ENCODE results near the gene HADHA.

Gene HADHA

GRCh38 chr2:26195040-26195984, 49.1 kb downstream of the HADHA start:
- DNase-seq (ENCODE audit: low read depth in 4 of 4, low spot score in 1 of 4) = no peak

- no peak for DNase-seq (ENCODE audit: low read depth in 4 of 4, low spot score in 1 of 4)
Measured at GRCh38 chr2:26193578-26194231, 50.7 kb downstream of the HADHA start.

- DNase-seq (ENCODE audit: low read depth in 4 of 4, low spot score in 1 of 4) = no peak
Measured at GRCh38 chr2:26191316-26192159, 52.9 kb downstream of the HADHA start.

GRCh38 chr2:26190369-26190768, 54.1 kb downstream of the HADHA start:
- no peak for DNase-seq (ENCODE audit: low read depth in 4 of 4, low spot score in 1 of 4)

- no peak for DNase-seq (ENCODE audit: low read depth in 4 of 4, low spot score in 1 of 4)
Measured at GRCh38 chr2:26189751-26190150, 54.7 kb downstream of the HADHA start.

GRCh38 chr2:26189123-26189522, 55.3 kb downstream of the HADHA start:
- no peak for DNase-seq (ENCODE audit: low read depth in 4 of 4, low spot score in 1 of 4)

GRCh38 chr2:26187537-26188104, 56.8 kb downstream of the HADHA start:
- no peak for DNase-seq (ENCODE audit: low read depth in 4 of 4, low spot score in 1 of 4)

GRCh38 chr2:26187114-26187513, 57.3 kb downstream of the HADHA start:
- no peak for DNase-seq (ENCODE audit: low read depth in 4 of 4, low spot score in 1 of 4)

- no peak for DNase-seq (ENCODE audit: low read depth in 4 of 4, low spot score in 1 of 4)
Measured at GRCh38 chr2:26185954-26186770, 58.3 kb downstream of the HADHA start.

- no peak for DNase-seq (ENCODE audit: low read depth in 4 of 4, low spot score in 1 of 4)
Measured at GRCh38 chr2:26185304-26185928, 59.0 kb downstream of the HADHA start.

GRCh38 chr2:26184555-26185303, 59.7 kb downstream of the HADHA start:
- peak; percentile 56 to 70 (median 66) for DNase-seq (ENCODE audit: low read depth in 4 of 4, low spot score in 1 of 4)

- no peak for DNase-seq (ENCODE audit: low read depth in 4 of 4, low spot score in 1 of 4)
Measured at GRCh38 chr2:26184121-26184520, 60.3 kb downstream of the HADHA start.

GRCh38 chr2:26182887-26183630, 61.4 kb downstream of the HADHA start:
- DNase-seq (ENCODE audit: low read depth in 4 of 4, low spot score in 1 of 4) = no peak

GRCh38 chr2:26182441-26182840, 62.0 kb downstream of the HADHA start:
- no peak for DNase-seq (ENCODE audit: low read depth in 4 of 4, low spot score in 1 of 4)

- DNase-seq (ENCODE audit: low read depth in 4 of 4, low spot score in 1 of 4) = no peak
Measured at GRCh38 chr2:26179446-26179913, 65.0 kb downstream of the HADHA start.

GRCh38 chr2:26178746-26179436, 65.5 kb downstream of the HADHA start:
- no peak for DNase-seq (ENCODE audit: low read depth in 4 of 4, low spot score in 1 of 4)

- no peak for DNase-seq (ENCODE audit: low read depth in 4 of 4, low spot score in 1 of 4)
Measured at GRCh38 chr2:26178246-26178645, 66.2 kb downstream of the HADHA start.

- DNase-seq (ENCODE audit: low read depth in 4 of 4, low spot score in 1 of 4) = no peak
Measured at GRCh38 chr2:26177122-26177521, 67.3 kb downstream of the HADHA start.

Measured in stimulated activated CD4-positive, alpha-beta T cell treated with anti-CD3 and anti-CD28 coated beads, Interleukin-1b, Interleukin-23, amount 100 ng/mL, for 24 hours (primary cell).